Measurements from ENCODE around the gene SEC22A. TPM values are rescaled to one million over a fixed set of nuclear protein-coding genes. Genes with fewer than 3 reads are reported as not detected.

SEC22A gene
- total RNA-seq, 1 donor from 2014 or later: 15.9 TPM

DNA sequence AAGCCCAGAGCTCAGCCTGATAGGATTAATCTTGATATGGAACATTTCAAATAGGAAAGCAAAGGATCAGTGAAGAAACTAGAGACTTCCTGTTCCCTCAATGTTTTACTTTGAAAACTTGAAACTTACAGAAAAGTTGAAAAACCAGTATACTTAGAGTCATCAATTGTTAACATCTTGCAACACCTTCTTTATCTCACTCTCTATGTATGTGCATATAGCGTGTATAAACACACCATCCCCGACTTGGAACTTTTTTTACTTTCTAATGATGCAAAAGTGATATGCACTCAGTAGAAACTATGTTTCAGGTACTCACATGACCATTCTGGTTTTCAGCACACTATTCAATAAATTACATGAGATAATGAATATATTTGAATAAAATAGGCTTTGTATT, 60.5 kb downstream of the SEC22A start:
- H3K27ac Mint-ChIP-seq: no peak overlapping the region
- TF ChIP-seq, protein P1, sequence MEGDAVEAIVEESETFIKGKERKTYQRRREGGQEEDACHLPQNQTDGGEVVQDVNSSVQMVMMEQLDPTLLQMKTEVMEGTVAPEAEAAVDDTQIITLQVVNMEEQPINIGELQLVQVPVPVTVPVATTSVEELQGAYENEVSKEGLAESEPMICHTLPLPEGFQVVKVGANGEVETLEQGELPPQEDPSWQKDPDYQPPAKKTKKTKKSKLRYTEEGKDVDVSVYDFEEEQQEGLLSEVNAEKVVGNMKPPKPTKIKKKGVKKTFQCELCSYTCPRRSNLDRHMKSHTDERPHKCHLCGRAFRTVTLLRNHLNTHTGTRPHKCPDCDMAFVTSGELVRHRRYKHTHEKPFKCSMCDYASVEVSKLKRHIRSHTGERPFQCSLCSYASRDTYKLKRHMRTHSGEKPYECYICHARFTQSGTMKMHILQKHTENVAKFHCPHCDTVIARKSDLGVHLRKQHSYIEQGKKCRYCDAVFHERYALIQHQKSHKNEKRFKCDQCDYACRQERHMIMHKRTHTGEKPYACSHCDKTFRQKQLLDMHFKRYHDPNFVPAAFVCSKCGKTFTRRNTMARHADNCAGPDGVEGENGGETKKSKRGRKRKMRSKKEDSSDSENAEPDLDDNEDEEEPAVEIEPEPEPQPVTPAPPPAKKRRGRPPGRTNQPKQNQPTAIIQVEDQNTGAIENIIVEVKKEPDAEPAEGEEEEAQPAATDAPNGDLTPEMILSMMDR (IDR thresholded peaks at IDR 0.05): no peak
- H3K4me1 Mint-ChIP-seq: no peaks in the 10 kb centered on the region
- H3K27me3 Mint-ChIP-seq: no peaks in the 10 kb centered on the region
- ChIA-PET CTCF (no interaction called here), POLR2A (no interaction called here)
- H3K9me3 Mint-ChIP-seq: peaks cover 2% of the 10 kb centered on the region
- H3K36me3 Mint-ChIP-seq (ENCODE audit: low read depth): peaks cover 43% of the 10 kb centered on the region
- intact Hi-C loops (cut with micrococcal nuclease): loop anchor here (5.0 kb wide), 1 partner anchor 715 kb away; no protein-coding TSS in a partner anchor
- H3K4me3 Mint-ChIP-seq: no peak overlapping the region
- no peak for ATAC-seq (ENCODE audit: low read depth)
- no peak for DNase-seq

DNA sequence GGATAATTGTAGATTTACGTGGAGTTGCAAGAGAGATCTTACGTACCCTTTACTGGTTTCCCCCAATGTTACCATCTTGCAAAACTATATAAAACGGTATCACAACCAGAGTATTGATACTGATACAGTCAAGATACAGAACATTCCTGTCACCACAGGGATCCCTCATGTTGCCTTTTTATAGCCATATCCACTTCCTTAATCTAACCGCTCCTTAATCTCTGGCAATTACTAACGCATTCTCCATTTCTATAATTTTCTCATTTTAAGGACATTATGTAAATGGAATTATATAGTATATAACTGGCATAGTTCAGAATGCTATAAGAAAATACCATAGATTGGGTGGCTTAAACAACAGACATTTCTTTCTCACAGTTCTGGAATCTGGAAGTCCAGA, 61.1 kb downstream of the SEC22A start:
- DNase-seq: no peak
- ATAC-seq (ENCODE audit: low read depth): no peak
- Mint-ChIP-seq H3K27ac (no peak overlapping the region), H3K36me3 (ENCODE audit: low read depth) (peaks cover 47% of the 10 kb centered on the region), H3K27me3 (no peaks in the 10 kb centered on the region), H3K4me1 (no peaks in the 10 kb centered on the region), H3K4me3 (no peak overlapping the region), H3K9me3 (peaks cover 2% of the 10 kb centered on the region)
- POLR2A ChIA-PET: no interaction called here
- intact Hi-C loops (cut with micrococcal nuclease): loop anchor here (5.0 kb wide), 1 partner anchor 716 kb away; no protein-coding TSS in a partner anchor
- CTCF ChIA-PET: no interaction called here
- TF ChIP-seq, protein P1 (IDR thresholded peaks at IDR 0.05): no peak

DNA sequence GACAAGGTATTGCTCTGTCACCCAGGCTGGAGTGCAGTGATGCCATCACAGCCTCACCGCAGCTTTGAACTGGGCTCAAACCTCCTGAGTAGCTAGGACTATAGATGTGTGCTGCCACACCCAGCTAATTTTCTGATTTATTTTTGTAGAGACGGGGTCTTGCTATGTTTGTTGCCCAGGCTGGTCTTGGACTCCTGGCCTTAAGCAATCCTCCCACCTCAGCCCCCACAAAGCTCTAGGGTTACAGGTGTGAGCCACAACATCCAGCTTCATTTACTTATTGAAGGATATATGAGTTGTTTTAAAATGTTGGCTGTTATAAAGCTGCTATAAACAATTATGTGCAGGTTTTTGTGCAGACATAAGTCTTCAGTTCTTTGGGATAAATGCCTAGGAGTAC, 62.2 kb downstream of the SEC22A start:
- Mint-ChIP-seq H3K27me3 (no peaks in the 10 kb centered on the region), H3K27ac (no peak overlapping the region), H3K36me3 (ENCODE audit: low read depth) (peaks cover 57% of the 10 kb centered on the region), H3K4me1 (no peaks in the 10 kb centered on the region), H3K9me3 (peaks cover 2% of the 10 kb centered on the region), H3K4me3 (no peak overlapping the region)
- intact Hi-C loops (cut with micrococcal nuclease): loop anchor here (5.0 kb wide), 1 partner anchor 717 kb away; no protein-coding TSS in a partner anchor
- ATAC-seq (ENCODE audit: low read depth): no peak
- TF ChIP-seq, protein P1 (IDR thresholded peaks at IDR 0.05): no peak
- CTCF ChIA-PET: interaction anchor here (1.1 kb wide), 1 partner anchor 295 kb away, joined by 3 read pairs; no protein-coding TSS in a partner anchor
- DNase-seq: no peak
- POLR2A ChIA-PET: interaction anchor here (0.7 kb wide), 1 partner anchor 849 kb away, joined by 3 read pairs; no protein-coding TSS in a partner anchor

DNA sequence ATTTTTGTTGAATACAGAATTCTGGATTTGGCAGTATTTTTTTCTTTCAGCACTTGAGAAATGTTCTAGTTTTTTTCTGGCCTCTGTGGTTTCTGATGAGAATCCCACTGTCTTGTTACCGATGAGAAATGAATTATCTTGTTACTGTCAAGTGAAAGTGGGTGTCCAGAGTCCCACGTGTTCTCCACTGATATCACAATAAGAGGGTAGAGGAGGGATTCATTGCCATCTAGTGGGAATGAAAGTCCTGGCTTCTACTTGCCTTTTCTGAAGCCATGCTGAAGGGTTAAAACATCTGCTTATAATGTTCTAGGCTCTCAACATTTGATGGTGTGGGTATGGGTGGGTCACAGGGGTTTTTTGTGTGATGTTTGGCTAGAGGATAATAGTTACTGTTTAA, 66.1 kb downstream of the SEC22A start:
- Mint-ChIP-seq H3K9me3 (peaks cover 2% of the 10 kb centered on the region), H3K4me3 (no peak overlapping the region), H3K27ac (no peak overlapping the region), H3K36me3 (ENCODE audit: low read depth) (peaks cover 55% of the 10 kb centered on the region), H3K27me3 (no peaks in the 10 kb centered on the region), H3K4me1 (no peaks in the 10 kb centered on the region)
- intact Hi-C loops (cut with micrococcal nuclease): no loop called here
- ATAC-seq (ENCODE audit: low read depth) (no peak), DNase-seq (no peak)
- TF ChIP-seq, protein P1 (IDR thresholded peaks at IDR 0.05): no peak
- CTCF ChIA-PET: no interaction called here
- POLR2A ChIA-PET: no interaction called here

DNA sequence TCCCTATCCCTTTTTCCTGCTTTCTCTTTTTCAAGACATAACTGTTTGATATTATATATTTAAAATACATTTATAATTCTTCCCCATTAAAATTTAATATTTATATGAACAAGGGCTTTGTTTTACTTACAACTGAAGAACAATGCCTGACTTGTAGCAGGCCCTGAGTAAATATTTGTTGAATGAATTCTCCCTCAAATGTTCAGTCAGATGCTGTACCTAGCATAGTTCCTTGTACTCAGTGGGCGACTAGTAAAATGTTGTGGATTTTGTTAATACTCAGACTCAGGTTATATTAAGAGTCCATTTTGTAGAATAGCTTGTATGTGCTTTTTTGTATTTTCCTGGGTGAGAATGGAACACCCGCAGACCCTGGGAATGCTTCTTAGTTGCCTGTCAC, 69.1 kb downstream of the SEC22A start:
- Mint-ChIP-seq H3K4me3 (no peak overlapping the region), H3K27ac (no peak overlapping the region), H3K4me1 (no peaks in the 10 kb centered on the region), H3K9me3 (peaks cover 2% of the 10 kb centered on the region), H3K36me3 (ENCODE audit: low read depth) (peaks cover 41% of the 10 kb centered on the region), H3K27me3 (no peaks in the 10 kb centered on the region)
- ATAC-seq (ENCODE audit: low read depth): no peak
- CTCF ChIA-PET: no interaction called here
- TF ChIP-seq, protein P1 (IDR thresholded peaks at IDR 0.05): no peak
- DNase-seq: no peak
- intact Hi-C loops (cut with micrococcal nuclease): no loop called here
- POLR2A ChIA-PET: no interaction called here
